Ascending aorta (tissue), 2 donors: ENCODE results near the gene C11orf68. TPM values are rescaled to one million over a fixed set of nuclear protein-coding genes. Genes with fewer than 3 reads are reported as not detected.

Experiments used
- DNase-seq, 2 donors: peaks; one replicate each; pipeline ENCODE4 v3.0.0-alpha.2; 2019; ENCODE audit warnings: low spot score in 2 of 2
- H3K27ac ChIP-seq, 2 donors: fragments of 200-600 bp; sonication (generic); one replicate each; pipeline ENCODE4 v1.5.1; 2016 to 2017; ENCODE audit warnings: mild to moderate bottlenecking in 1 of 2
- H3K27me3 ChIP-seq: fragments of 200-600 bp; sonication (generic); one replicate; pipeline ENCODE4 v1.5.1; 2017
- H3K36me3 ChIP-seq, 2 donors: fragments of 200-600 bp; sonication (generic); one replicate each; pipeline ENCODE4 v1.5.1; 2016
- H3K4me1 ChIP-seq, 2 donors: fragments of 200-600 bp; sonication (generic); one replicate each; pipeline ENCODE4 v1.5.1; 2016 to 2017; ENCODE audit warnings: mild to moderate bottlenecking in 1 of 2
- H3K4me3 ChIP-seq, 2 donors: fragments of 200-600 bp; sonication (generic); one replicate each; pipeline ENCODE4 v1.5.1; 2016 to 2017; ENCODE audit warnings: mild to moderate bottlenecking in 1 of 2
- H3K9me3 ChIP-seq, 2 donors: fragments of 200-600 bp; sonication (generic); one replicate each; pipeline ENCODE4 v1.5.1; 2016
- intact Hi-C: fragments of 100-400 bp; cut with DNase I; formaldehyde crosslinking; loops from one replicate; pipeline ENCODE4 v1.15.1; 2023
- total RNA-seq: library from RNA; depleted of rRNA; stranded (reverse); fragments of >200 nt; gene quantifications from one replicate; pipeline ENCODE4 v1.1.0, GENCODE V29; 2016
- TF ChIP-seq, protein P1 (sequence below), 3 experiments: fragments of 200-600 bp in 2 of 3; fragments of 450-650 bp in 1 of 3; sonication (generic) in 2 of 3; IDR thresholded peaks; one replicate each; pipeline ENCODE4 v1.5.1; 2016 to 2019; ENCODE audit warnings: antibody characterized with exemption in 3 of 3, mild to moderate bottlenecking in 1 of 3, moderate library complexity in 1 of 3

The C11orf68 gene
- total RNA-seq, 1 donor from 2014 or later, result 25.3 TPM

DNA sequence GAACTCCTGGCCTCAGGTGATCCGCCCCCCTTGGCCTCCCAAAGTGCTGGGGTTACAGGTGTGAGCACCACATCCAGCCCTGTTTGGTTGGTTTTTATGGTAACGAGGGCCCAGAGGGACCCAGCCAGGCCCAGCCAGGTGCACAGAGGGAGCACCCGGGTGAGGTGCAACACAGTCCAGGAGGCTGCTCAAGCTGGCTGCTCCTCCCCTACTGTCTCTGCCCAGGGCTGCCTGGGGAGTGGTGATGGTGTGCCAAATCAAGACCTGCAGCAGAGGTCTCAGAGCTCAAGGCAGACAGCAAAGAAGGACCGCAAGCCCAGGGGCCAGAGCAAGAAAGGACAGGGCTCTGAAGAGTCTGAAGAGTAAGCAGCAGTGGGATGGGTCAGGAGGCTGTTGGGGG, 27.8 kb upstream of the C11orf68 start:
- Histone ChIP-seq H3K36me3 (no peaks in the 10 kb centered on the region), H3K27ac (no peak overlapping the region), H3K27me3 (no peaks in the 10 kb centered on the region), H3K9me3 (no peaks in the 10 kb centered on the region), H3K4me1 (no peaks in the 10 kb centered on the region), H3K4me3 (no peak overlapping the region)
- intact Hi-C loops, result no loop called here
- DNase-seq, result no peak
- TF ChIP-seq, protein P1, sequence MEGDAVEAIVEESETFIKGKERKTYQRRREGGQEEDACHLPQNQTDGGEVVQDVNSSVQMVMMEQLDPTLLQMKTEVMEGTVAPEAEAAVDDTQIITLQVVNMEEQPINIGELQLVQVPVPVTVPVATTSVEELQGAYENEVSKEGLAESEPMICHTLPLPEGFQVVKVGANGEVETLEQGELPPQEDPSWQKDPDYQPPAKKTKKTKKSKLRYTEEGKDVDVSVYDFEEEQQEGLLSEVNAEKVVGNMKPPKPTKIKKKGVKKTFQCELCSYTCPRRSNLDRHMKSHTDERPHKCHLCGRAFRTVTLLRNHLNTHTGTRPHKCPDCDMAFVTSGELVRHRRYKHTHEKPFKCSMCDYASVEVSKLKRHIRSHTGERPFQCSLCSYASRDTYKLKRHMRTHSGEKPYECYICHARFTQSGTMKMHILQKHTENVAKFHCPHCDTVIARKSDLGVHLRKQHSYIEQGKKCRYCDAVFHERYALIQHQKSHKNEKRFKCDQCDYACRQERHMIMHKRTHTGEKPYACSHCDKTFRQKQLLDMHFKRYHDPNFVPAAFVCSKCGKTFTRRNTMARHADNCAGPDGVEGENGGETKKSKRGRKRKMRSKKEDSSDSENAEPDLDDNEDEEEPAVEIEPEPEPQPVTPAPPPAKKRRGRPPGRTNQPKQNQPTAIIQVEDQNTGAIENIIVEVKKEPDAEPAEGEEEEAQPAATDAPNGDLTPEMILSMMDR (IDR thresholded peaks at IDR 0.05), result no peak

- intact Hi-C loops, result no loop called here
- Histone ChIP-seq H3K27me3 (no peaks in the 10 kb centered on the region), H3K4me1 (no peaks in the 10 kb centered on the region), H3K27ac (no peak overlapping the region), H3K9me3 (no peaks in the 10 kb centered on the region), H3K4me3 (no peak overlapping the region), H3K36me3 (no peaks in the 10 kb centered on the region)
- TF ChIP-seq, protein P1 (IDR thresholded peaks at IDR 0.05), result no peak
- no peak for DNase-seq
These were observed 27.2 kb upstream of the C11orf68 start for GRCh38 chr11:65945941-65946558.

- DNase-seq, result no peak
- H3K4me3 ChIP-seq, result no peak within 1 kb of the TSS
- no peaks in the 10 kb centered on the region for H3K4me1 ChIP-seq
- no peak within 1 kb of the TSS for H3K27ac ChIP-seq
- no peaks in the 10 kb centered on the region for H3K27me3 ChIP-seq
- no peaks in the 10 kb centered on the region for H3K9me3 ChIP-seq
- H3K36me3 ChIP-seq, result no peaks in the 10 kb centered on the region
- TF ChIP-seq, protein P1 (IDR thresholded peaks at IDR 0.05), result no peak
- intact Hi-C loops, result no loop called here
These were observed 26.6 kb upstream of the C11orf68 start, which contains the start of gene TSGA10IP for GRCh38 chr11:65945430-65945911. TSS of gene TSGA10IP (plus strand) at chr11:65945480. CDS start at chr11:65945676, 196 bp downstream.

GRCh38 chr11:65944767-65945166, 25.9 kb upstream of the C11orf68 start:
- Histone ChIP-seq H3K9me3 (no peaks in the 10 kb centered on the region), H3K4me3 (no peak overlapping the region), H3K4me1 (no peaks in the 10 kb centered on the region), H3K36me3 (no peaks in the 10 kb centered on the region), H3K27ac (no peak overlapping the region), H3K27me3 (no peaks in the 10 kb centered on the region)
- no peak for DNase-seq
- intact Hi-C loops, result no loop called here
- TF ChIP-seq, protein P1 (IDR thresholded peaks at IDR 0.05), result no peak

- H3K27me3 ChIP-seq, result no peaks in the 10 kb centered on the region
- no peaks in the 10 kb centered on the region for H3K4me1 ChIP-seq
- no peak overlapping the region for H3K27ac ChIP-seq
- TF ChIP-seq, protein P1 (IDR thresholded peaks at IDR 0.05), result no peak
- H3K36me3 ChIP-seq, result no peaks in the 10 kb centered on the region
- no peak overlapping the region for H3K4me3 ChIP-seq
- H3K9me3 ChIP-seq, result no peaks in the 10 kb centered on the region
- no peak for DNase-seq
- intact Hi-C loops, result no loop called here
These were observed 25.3 kb upstream of the C11orf68 start for GRCh38 chr11:65944191-65944590.
